GM19099 (cell line): ENCODE results near the gene SIX2.

Experiments
- POLR2A ChIP-seq: IDR thresholded peaks from 3 replicates; pipeline ENCODE4 v1.6.1; 2011; ENCODE audit warnings: low read depth; ENCODE audit not compliant: insufficient read length; ENCODE audit errors: extremely low read depth

SIX2 gene

DNA sequence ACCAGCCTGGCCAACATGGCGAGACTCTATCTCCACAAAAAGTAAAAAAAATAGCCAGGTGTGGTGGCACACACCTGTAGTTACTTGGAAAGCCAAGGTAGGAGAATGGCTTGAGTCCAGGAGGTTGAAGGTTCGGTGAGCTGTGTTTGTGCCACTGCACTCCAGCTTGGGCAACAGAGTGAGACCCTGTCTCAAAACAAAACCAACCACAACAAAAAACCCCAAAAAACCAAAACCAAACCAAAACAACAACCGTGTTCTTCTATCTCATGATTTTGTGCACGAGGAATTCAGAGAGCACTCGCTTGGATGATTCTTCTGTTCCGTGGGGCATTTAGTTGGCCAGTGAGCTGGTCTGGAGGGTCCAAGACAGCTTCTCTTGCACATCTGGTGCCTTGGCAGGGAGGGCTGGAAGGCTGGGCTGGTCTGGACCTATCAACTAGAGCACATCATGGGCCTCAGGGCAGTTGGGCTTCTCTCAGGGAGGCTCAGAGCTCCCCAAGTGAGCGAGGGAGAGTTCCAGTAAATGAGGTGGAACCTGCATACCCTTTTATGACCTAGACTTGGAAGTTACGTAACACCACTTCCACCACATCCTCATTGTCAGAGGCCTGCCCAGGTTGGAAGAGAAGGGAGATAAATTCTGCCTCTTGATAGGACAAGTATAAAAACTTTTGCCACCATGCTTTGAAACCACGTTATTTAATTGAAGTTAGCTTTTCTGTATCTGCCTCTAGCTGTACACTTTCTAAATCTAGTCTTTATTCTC lies 25.2 kb downstream of the SIX2 start:
- no peak for TF ChIP-seq POLR2A

DNA sequence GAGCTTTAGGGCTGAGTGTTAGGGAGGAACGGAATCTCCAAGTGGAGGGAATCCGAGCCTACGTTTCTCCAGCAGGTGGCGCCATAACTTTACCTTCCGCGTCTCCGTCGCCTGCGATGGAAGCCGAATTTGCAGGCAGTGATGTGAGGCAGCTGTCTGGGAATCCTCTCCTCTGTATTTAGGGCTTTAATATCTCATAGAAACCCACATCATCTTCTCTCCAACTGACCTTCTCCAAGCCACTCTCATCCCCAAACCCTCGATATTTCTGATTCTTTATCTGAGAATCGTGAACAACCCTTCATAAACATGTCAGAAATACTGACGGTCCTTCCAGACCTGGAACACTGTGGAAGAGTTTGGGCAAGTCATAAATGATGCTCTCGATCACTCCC lies 27.5 kb downstream of the SIX2 start:
- TF ChIP-seq POLR2A = no peak

DNA sequence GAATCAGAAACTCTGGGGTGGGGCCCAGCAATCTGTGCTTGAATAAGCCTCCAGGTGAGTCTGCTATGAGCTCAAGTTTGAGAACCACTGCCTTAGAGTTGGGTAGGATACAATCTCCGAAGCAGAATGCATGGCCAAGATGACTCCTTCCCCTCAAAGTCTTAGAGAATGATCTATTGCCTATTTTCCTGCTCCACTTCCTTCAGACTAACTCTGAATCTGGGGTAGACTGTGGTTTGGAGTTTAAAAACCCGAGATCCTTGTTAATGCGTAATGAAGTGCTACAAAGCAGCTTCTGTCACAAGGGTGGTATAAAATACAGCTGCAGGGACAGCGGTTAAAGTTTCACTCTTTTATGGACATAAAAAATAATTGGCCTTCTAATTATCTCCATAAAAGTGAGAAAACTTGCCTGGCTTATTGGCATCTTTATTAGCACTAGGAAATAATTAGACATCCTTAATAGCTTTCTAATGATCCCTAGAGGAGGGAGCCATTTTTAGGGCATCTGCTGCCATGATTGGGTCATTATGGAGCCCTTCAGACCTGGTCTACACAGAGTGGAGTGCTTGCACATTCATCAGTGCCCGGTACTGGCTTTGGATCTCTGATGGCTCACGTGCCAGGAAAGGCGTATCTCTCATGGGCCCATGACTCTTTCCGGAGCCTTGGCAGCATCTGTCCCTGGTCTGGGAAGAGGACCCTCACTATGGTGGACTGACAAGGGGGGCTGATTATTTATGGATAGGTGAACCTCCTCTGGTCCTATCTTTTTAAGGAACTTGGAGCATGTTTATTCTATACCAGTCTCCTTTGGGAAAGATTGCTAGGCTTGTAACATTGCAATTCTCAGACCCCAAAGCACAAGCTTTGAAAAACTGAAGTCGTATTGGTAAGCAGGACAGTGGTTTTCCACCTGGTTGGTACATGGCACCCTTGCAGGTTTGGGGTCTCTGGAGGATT lies 28.2 kb downstream of the SIX2 start:
- no peak for TF ChIP-seq POLR2A

DNA sequence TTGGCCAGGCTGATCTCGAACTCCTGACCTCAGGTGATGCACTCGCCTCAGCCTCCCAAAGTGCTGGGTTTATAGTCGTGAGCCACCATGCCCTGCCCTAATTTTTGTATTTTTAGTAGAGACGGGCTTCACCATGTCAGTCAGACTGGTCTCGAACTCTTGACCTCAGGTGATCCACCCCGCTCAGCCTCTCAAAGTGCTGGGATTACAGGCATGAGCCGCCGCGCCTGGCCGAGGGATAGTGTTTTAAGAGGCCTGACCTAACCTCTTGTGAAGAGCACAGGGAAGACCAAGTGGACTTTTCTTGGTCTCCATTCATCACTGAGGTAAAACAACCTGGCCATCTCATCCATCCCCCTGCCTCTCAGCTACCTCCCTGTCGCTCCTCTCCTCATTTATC lies 29.7 kb downstream of the SIX2 start:
- no peak for TF ChIP-seq POLR2A

DNA sequence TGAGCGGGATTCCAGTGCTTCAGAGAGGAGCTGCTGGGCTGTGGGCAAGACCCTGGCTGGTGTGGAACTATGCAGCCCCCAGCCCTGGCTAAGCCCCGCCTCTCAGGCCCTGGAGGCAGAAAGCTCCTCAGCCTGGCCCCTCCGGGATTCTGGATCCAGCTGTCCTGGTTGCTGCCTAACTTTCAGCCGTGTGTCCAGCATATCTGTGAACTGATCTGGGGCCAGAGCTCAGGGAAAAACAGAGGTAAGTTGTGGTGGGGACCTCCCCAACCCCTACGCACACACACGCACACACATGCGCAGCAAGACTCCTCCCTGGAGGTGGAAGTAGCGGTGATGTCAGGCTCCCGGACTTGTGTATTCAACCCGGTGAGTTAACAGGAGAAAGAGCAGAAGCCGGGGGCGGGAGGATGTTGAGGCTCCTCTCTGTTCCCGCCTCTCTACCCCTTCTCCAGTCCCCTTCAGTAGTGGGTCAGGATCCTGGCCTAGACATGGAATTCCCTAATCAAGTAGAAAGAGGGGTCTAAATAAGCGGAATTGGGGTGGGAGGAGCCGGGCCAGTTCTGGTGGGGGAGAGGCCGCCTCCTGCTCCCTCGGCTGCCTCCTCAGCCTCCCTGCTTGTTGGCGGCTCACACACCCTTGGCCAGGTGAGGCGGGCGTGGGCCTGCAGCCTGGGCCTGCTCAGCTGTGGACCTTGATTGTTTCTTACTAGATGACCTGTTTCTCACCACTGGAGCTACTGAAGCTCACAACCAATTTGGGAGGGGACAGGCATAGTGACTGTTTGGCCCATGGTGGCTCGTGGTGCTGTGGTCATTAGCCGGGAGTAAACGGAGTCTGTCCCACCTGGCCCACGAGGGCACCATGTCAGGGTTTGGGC lies 33.4 kb downstream of the SIX2 start:
- TF ChIP-seq POLR2A = no peak

DNA sequence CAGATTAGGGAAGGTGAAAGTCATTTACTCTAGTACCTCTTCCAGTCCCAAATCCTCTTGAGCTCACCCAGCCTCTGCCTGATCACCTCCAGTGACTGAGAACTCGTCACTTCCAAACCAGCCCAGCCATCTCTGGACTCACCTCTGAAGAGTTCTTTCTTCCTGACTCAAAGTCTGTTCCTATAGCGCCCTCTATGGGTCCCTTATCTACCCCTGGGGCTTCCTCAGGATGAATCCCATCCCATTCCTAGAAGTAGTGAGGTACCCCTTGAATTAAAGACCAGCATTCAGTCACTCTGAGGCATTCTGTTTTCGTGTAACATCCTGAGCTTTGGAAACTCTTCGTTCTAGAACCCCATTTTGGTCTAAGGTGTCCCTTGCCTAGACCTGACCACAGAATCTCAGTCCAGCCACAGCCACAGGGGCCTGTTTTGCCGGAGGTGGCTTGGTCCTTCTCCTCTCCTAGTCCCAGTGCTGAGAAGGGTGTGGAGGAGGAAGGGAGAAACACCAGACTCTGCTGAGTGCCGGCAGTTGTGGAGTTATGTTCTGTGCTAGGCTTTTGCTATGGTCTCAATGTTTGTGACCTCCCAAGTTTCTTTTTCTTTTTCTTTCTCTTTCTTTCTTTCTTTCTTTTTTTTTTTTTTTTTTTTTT lies 35.1 kb downstream of the SIX2 start:
- no peak for TF ChIP-seq POLR2A

DNA sequence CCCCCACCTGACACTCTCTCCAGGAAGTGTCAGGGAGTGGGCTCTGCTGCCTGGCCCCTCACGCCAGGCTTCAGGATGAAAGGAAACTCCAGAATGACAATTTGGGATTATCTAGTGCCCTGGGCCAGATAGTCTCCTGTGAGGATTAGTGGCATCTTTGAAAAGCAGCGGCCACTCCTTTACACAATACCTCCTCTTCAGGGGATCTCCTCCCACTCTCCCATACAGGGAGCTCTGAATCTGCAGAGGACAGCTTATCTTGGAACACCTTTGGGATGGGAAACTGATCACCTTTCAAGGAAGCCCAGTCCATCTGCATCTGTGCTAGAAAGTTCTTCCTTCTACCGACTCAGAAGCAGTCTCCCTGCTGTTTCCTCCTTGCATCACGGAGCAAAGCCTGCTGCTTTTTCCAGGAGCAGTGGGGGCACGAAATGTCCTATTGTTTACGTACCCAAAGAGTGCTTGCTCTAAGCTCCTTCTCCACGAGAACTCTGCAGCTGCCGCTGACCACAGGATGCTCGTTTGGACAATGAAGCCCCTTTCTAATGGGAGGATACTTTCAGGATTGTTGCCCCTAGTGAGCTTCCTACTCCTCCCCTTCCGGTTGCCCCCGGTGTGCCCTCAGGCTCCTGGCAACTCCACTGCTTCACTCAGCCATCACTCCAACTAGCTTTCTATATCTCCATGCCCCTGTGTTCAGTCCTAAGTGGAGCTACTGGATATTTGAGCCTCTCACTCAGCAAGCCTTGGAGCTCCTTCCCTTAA lies 36.3 kb downstream of the SIX2 start:
- TF ChIP-seq POLR2A = no peak

DNA sequence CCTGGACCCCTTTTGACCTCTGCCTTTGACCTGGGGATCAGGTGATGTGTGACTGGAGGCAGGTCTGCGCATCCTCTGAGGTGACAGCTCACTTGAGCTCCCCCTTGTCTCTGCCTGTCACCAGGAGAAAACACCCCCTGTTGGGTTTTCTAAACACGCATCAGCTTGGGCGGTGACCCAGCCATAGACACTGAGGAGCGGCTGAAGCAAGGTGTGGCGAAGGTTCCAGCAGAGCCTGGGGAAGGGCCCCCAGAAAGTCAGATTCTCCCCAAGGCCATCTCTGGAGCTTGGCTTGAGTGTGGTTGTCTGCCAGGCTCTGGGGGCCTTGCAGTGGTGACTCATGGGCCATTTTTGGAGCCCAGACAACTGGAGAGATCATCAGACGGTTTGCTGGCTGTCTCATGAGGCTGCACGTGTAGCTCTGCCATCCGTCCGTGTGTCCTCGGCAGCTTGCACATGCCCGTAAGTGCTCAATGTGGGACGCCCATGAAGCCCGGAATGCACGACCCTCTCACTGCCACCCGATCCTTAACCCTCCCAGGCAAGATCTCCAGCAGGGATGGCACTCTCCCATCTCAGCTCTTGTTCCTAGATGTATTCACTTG lies 38.3 kb downstream of the SIX2 start:
- TF ChIP-seq POLR2A = no peak

DNA sequence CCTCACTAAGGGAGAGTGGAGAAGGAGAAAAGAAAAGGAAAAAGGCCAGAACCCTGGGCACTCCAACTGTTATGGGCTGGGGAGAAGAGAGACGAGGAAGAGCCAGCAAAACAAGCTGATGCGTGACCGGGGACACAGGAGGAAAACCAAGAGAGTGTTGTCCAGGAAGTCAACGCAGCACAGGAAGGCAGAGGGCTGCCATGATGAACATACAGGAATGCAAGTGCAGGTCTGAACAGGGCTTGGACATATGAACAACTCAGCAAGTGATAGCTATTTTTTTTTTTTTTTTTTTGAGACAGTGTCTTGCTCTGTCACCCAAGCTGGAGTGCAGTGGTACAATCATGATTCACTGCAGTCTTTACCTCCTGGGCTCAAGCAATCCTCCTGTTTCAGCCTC lies 39.3 kb downstream of the SIX2 start:
- TF ChIP-seq POLR2A = no peak

DNA sequence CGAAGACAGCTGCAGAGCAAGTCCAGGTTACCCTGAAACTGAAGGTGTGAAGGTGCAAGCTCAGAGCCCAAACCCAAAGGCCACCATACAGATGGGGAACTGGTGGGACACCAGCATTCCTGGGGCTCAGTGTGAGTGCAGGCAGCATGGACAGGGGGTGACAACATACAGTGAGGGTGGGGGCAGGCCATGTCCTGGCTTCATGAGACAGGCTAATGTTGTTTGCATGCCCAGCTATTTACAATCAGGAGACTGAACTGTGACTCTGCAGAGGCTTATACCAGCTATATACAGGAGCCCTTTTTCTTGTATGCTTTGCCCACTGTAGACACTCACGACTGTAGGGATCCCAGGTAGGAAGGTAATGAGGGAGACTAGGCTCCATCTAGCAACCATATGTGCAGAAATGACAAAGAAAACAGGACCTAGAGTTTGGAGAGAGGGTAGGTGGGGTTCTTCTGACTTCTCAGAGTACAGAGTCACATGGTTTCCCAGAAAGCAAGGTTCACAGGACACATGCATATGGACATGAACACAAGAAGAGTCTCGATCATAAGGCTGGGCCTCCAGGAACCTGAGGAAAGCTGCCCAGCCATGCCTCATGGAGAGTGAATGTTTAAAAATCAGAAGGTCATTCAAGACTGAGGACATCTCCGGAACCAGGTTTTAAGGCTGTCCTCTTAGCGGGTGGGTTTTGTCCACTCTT lies 41.4 kb downstream of the SIX2 start:
- TF ChIP-seq POLR2A = no peak

DNA sequence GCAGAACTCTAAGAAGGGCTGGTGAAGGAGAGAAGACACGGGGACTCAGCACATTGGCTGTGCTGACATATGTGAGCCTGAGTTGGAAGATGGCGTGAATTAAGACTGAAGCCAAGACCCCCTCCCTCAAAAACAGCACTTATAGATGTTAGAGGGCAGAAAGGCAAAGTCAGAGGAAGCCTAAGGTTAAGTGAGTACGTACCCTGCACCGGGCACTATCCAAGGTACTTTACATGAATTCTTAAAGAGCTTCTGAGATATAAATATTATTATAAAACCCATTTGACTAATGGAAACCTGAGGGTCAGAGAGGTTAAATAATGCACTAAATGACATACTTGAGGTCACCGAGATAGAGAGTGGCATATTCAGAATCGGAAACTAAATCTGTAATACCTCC lies 42.2 kb downstream of the SIX2 start:
- TF ChIP-seq POLR2A = no peak

DNA sequence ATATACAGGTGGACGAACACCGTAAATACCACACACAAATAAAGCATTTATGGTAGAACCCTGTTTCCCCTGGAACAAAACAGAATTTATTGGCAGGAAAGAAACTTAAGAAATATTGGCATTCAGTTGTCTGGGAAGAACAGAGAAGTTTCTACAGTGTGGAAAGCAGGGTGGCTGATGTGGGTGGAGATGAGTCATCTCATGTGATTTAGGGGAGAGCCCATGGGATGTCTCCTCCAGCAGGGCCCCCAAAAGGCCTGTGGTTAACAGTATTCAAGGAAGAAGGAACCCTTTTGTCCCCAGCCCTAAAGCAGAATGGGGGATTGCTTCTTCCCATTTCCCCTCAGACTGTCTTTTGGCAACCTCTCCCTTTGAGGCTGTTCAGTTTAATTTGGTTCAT lies 43.6 kb downstream of the SIX2 start:
- TF ChIP-seq POLR2A = no peak

DNA sequence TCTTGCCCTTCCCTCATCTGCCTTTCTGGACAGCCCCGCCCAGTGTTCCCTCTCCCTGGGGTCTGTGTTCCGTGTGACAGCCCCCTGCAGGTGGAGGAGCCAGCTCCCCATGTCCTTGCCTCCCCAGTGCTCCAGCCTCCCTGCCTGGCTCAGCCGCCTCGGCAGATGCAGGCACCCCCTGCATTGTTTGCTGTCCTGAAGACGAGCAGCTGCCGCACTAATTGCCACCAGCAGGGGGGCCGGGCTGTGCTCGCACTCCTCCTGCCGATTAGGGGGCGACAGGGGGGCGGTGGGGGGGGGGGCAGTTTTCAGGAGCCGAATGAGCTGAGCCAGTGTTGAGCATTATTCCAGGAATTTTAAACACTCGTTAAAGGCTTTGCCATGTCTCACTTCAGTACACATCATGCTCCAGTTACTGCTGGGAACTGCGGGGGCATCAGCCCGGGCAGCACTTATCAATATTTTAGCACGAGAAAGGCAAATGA lies 44.5 kb downstream of the SIX2 start:
- no peak for TF ChIP-seq POLR2A

DNA sequence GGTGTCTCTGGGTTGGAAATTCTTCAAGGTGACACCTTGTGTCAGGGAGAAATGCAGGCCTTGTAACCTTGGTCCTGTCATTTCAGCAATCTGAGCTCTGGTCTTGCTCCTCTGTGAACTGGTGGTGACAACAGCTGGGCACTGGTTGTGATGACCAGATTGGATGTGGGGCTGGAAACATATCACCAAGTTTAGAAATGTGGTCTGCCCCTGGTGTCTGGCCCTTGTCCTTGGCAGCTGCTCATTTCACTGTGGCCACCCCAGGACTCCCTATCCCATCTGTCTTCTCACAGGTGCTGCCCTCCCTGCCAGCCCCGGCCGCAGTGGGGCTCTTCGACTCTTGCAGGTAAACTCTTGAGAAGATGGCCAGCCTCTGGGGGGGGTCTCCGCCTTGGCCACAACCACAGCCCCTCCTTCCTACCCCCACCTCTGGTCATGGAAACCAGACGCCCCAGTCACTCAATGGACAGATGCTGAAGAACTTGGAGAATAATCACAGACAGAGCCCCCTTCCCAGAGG lies 47.0 kb downstream of the SIX2 start:
- TF ChIP-seq POLR2A = no peak
